ENCODE measurements around the gene BDH1. TPM values are rescaled to one million over a fixed set of nuclear protein-coding genes. Genes with fewer than 3 reads are reported as not detected.

BDH1 gene
- total RNA-seq, 1 donor from 2014 or later = 1.5 TPM

GRCh38 chr3:197580253-197580691 is 24.5 kb upstream of the BDH1 start:
- no peak for DNase-seq (ENCODE audit: low read depth)
- H3K36me3 Mint-ChIP-seq (ENCODE audit: low read depth, unreplicated experiment) = peaks cover 1% of the 10 kb centered on the region
- H3K4me3 ChIP-seq (ENCODE audit: insufficient read depth, low read depth, low read length) = no peak overlapping the region
- H3K4me3 Mint-ChIP-seq (ENCODE audit: unreplicated experiment) = no peak overlapping the region
- H3K27ac Mint-ChIP-seq (ENCODE audit: unreplicated experiment) = no peak overlapping the region
- H3K27me3 Mint-ChIP-seq (ENCODE audit: low read depth, unreplicated experiment) = peaks cover 2% of the 10 kb centered on the region
- no peak overlapping the region for H2AFZ ChIP-seq (ENCODE audit: low read depth, low read length)
- H3K9ac ChIP-seq (ENCODE audit: low read length) = no peak overlapping the region
- no peaks in the 10 kb centered on the region for H3K27me3 ChIP-seq (ENCODE audit: insufficient read depth, low read length)
- H4K20me1 ChIP-seq (ENCODE audit: insufficient read depth, low read length) = no peaks in the 10 kb centered on the region
- H3K4me1 ChIP-seq (ENCODE audit: insufficient read depth, low read length) = no peaks in the 10 kb centered on the region
- no peaks in the 10 kb centered on the region for H3K79me2 ChIP-seq (ENCODE audit: insufficient read depth, low read length)
- no peak overlapping the region for H3K27ac ChIP-seq (ENCODE audit: low read depth, low read length)
- no peak overlapping the region for H3K4me2 ChIP-seq (ENCODE audit: low read length)
- H3K36me3 ChIP-seq (ENCODE audit: insufficient read depth, low read length) = no peaks in the 10 kb centered on the region
- H3K9me3 ChIP-seq (ENCODE audit: insufficient read depth, low read depth, low read length) = no peaks in the 10 kb centered on the region
- no peaks in the 10 kb centered on the region for H3K4me1 Mint-ChIP-seq (ENCODE audit: low read depth, unreplicated experiment)
- no peak for FAIRE-seq
- H3K9me3 Mint-ChIP-seq (ENCODE audit: unreplicated experiment) = peaks cover 4% of the 10 kb centered on the region
- TF ChIP-seq, protein P1, sequence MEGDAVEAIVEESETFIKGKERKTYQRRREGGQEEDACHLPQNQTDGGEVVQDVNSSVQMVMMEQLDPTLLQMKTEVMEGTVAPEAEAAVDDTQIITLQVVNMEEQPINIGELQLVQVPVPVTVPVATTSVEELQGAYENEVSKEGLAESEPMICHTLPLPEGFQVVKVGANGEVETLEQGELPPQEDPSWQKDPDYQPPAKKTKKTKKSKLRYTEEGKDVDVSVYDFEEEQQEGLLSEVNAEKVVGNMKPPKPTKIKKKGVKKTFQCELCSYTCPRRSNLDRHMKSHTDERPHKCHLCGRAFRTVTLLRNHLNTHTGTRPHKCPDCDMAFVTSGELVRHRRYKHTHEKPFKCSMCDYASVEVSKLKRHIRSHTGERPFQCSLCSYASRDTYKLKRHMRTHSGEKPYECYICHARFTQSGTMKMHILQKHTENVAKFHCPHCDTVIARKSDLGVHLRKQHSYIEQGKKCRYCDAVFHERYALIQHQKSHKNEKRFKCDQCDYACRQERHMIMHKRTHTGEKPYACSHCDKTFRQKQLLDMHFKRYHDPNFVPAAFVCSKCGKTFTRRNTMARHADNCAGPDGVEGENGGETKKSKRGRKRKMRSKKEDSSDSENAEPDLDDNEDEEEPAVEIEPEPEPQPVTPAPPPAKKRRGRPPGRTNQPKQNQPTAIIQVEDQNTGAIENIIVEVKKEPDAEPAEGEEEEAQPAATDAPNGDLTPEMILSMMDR (IDR thresholded peaks at IDR 0.05; ENCODE audit: insufficient read depth, low read depth, low read length) = no peak
- TF ChIP-seq EZH2 (IDR thresholded peaks at IDR 0.05; ENCODE audit: insufficient read depth, low read length) = no peak

GRCh38 chr3:197578376-197578775 is 22.6 kb upstream of the BDH1 start:
- no peaks in the 10 kb centered on the region for H3K36me3 ChIP-seq (ENCODE audit: insufficient read depth, low read length)
- H3K27me3 Mint-ChIP-seq (ENCODE audit: low read depth, unreplicated experiment) = peaks cover 2% of the 10 kb centered on the region
- H3K27me3 ChIP-seq (ENCODE audit: insufficient read depth, low read length) = no peaks in the 10 kb centered on the region
- DNase-seq (ENCODE audit: low read depth) (no peak), FAIRE-seq (no peak)
- H3K36me3 Mint-ChIP-seq (ENCODE audit: low read depth, unreplicated experiment) = peaks cover 1% of the 10 kb centered on the region
- H4K20me1 ChIP-seq (ENCODE audit: insufficient read depth, low read length) = no peaks in the 10 kb centered on the region
- no peak overlapping the region for H3K4me3 Mint-ChIP-seq (ENCODE audit: unreplicated experiment)
- peaks cover 4% of the 10 kb centered on the region for H3K9me3 Mint-ChIP-seq (ENCODE audit: unreplicated experiment)
- H3K4me2 ChIP-seq (ENCODE audit: low read length) = no peak overlapping the region
- H3K4me1 ChIP-seq (ENCODE audit: insufficient read depth, low read length) = no peaks in the 10 kb centered on the region
- no peaks in the 10 kb centered on the region for H3K79me2 ChIP-seq (ENCODE audit: insufficient read depth, low read length)
- H2AFZ ChIP-seq (ENCODE audit: low read depth, low read length) = no peak overlapping the region
- TF ChIP-seq, protein P1 (IDR thresholded peaks at IDR 0.05; ENCODE audit: insufficient read depth, low read depth, low read length) = no peak
- TF ChIP-seq EZH2 (IDR thresholded peaks at IDR 0.05; ENCODE audit: insufficient read depth, low read length) = no peak
- H3K4me1 Mint-ChIP-seq (ENCODE audit: low read depth, unreplicated experiment) = peaks cover 1% of the 10 kb centered on the region
- H3K9ac ChIP-seq (ENCODE audit: low read length) = no peak overlapping the region
- no peak overlapping the region for H3K4me3 ChIP-seq (ENCODE audit: insufficient read depth, low read depth, low read length)
- no peak overlapping the region for H3K27ac ChIP-seq (ENCODE audit: low read depth, low read length)
- no peak overlapping the region for H3K27ac Mint-ChIP-seq (ENCODE audit: unreplicated experiment)
- no peaks in the 10 kb centered on the region for H3K9me3 ChIP-seq (ENCODE audit: insufficient read depth, low read depth, low read length)

DNA sequence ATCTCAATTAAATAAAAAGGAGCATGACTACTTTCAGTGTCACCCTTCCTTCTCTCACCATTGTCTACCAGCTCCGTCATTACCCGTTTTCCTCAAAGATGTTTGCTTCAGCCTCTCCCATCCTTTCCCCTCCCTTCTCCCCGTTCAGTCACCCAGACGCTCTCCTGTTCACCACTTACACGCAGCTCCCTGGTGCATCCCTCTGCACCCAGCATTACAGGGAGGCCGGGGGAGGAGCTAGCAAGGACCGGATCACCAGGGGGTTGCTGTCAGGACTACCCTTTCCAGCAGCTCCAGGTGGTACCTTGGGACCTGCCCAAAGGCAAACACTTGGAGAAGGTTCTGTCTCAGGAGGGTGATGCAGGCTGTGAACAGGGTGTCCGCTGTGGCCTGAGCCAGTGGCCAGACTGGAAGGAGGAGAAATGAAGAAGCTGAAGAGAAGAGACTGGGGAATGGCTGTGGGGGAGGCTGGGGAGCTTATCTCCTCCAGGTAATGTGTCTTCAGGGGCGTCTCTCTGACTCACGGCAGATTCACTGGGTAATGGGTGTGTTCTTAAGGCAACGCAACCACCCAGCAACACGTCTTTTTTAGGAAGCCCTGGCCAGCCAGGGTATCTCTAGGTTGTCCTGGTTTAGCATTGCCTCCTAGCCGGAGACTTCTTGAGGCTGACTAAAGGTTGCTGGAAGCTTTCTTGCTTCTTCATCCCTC is 21.8 kb upstream of the BDH1 start:
- Histone ChIP-seq H3K4me3 (ENCODE audit: insufficient read depth, low read depth, low read length) (no peak overlapping the region), H3K4me2 (ENCODE audit: low read length) (no peak overlapping the region), H3K27ac (ENCODE audit: low read depth, low read length) (no peak overlapping the region), H2AFZ (ENCODE audit: low read depth, low read length) (no peak overlapping the region), H3K79me2 (ENCODE audit: insufficient read depth, low read length) (no peaks in the 10 kb centered on the region), H3K9ac (ENCODE audit: low read length) (no peak overlapping the region), H3K9me3 (ENCODE audit: insufficient read depth, low read depth, low read length) (no peaks in the 10 kb centered on the region), H3K27me3 (ENCODE audit: insufficient read depth, low read length) (no peaks in the 10 kb centered on the region), H3K36me3 (ENCODE audit: insufficient read depth, low read length) (no peaks in the 10 kb centered on the region), H3K4me1 (ENCODE audit: insufficient read depth, low read length) (no peaks in the 10 kb centered on the region), H4K20me1 (ENCODE audit: insufficient read depth, low read length) (no peaks in the 10 kb centered on the region)
- DNase-seq (ENCODE audit: low read depth) = no peak
- FAIRE-seq = no peak
- Mint-ChIP-seq H3K36me3 (ENCODE audit: low read depth, unreplicated experiment) (peaks cover 1% of the 10 kb centered on the region), H3K9me3 (ENCODE audit: unreplicated experiment) (peaks cover 4% of the 10 kb centered on the region), H3K4me3 (ENCODE audit: unreplicated experiment) (no peak overlapping the region), H3K27ac (ENCODE audit: unreplicated experiment) (no peak overlapping the region), H3K27me3 (ENCODE audit: low read depth, unreplicated experiment) (peaks cover 2% of the 10 kb centered on the region), H3K4me1 (ENCODE audit: low read depth, unreplicated experiment) (peaks cover 1% of the 10 kb centered on the region)
- TF ChIP-seq, protein P1 (IDR thresholded peaks at IDR 0.05; ENCODE audit: insufficient read depth, low read depth, low read length) = no peak
- TF ChIP-seq EZH2 (IDR thresholded peaks at IDR 0.05; ENCODE audit: insufficient read depth, low read length) = no peak

All from astrocyte (in vitro differentiated cells and primary cell).